Measurements from ENCODE around the gene GAA. TPM values are rescaled to one million over a fixed set of nuclear protein-coding genes. Genes with fewer than 3 reads are reported as not detected.

GAA gene
- total RNA-seq, 2 donors from 2014 or later: 43.8 to 48.7 TPM

- intact Hi-C loops (cut with DNase I): no loop called here
- DNase-seq (no peak), ATAC-seq (no peak)
These were observed 24.5 kb downstream of the GAA start for GRCh38 chr17:80125656-80126448.

GRCh38 chr17:80126449-80126715 lies 25.0 kb downstream of the GAA start:
- ATAC-seq: no peak
- intact Hi-C loops (cut with DNase I): no loop called here
- no peak for DNase-seq

- intact Hi-C loops (cut with DNase I): no loop called here
These were observed 27.7 kb downstream of the GAA start for GRCh38 chr17:80129006-80129565.

GRCh38 chr17:80130992-80131391 lies 29.6 kb downstream of the GAA start:
- no peak for DNase-seq
- intact Hi-C loops (cut with DNase I): no loop called here
- ATAC-seq: no peak

More at GRCh38 chr17:80129006-80129565, 27.7 kb downstream of the GAA start:
- ATAC-seq (no peak), DNase-seq (no peak)

- DNase-seq (no peak), ATAC-seq (no peak)
- intact Hi-C loops (cut with DNase I): no loop called here
These were observed 31.7 kb downstream of the GAA start for GRCh38 chr17:80132906-80133625.

GRCh38 chr17:80133626-80133970 lies 32.2 kb downstream of the GAA start:
- DNase-seq (no peak), ATAC-seq (no peak)
- intact Hi-C loops (cut with DNase I): no loop called here

- ATAC-seq: no peak
- intact Hi-C loops (cut with DNase I): no loop called here
- no peak for DNase-seq
These were observed 35.8 kb downstream of the GAA start for GRCh38 chr17:80137131-80137530.

- intact Hi-C loops (cut with DNase I): no loop called here
- DNase-seq: no peak
- ATAC-seq: no peak
These were observed 37.6 kb downstream of the GAA start for GRCh38 chr17:80138856-80139426.

GRCh38 chr17:80141463-80142165 lies 40.2 kb downstream of the GAA start:
- intact Hi-C loops (cut with DNase I): no loop called here
- DNase-seq (no peak), ATAC-seq (no peak)

- ATAC-seq (no peak), DNase-seq (no peak)
- intact Hi-C loops (cut with DNase I): no loop called here
These were observed 41.5 kb downstream of the GAA start for GRCh38 chr17:80142929-80143328.

- intact Hi-C loops (cut with DNase I): loop anchor here in 1 of 2 donors (5.0 kb wide), 1 partner anchor 43 kb away; the partner anchor contains the start of gene GAA
- ATAC-seq (no peak), DNase-seq (no peak)
These were observed 44.0 kb downstream of the GAA start for GRCh38 chr17:80145076-80146075.

- intact Hi-C loops (cut with DNase I): loop anchor here in 1 of 2 donors (5.0 kb wide), 1 partner anchor 44 kb away; the partner anchor contains the start of gene GAA
- DNase-seq (no peak), ATAC-seq (peak; percentile 16 to 29)
These were observed 45.0 kb downstream of the GAA start for GRCh38 chr17:80146121-80147034.

- intact Hi-C loops (cut with DNase I): loop anchor here in 1 of 2 donors (5.0 kb wide), 1 partner anchor 45 kb away; the partner anchor contains the start of gene GAA
- DNase-seq: peak; percentile 99
- ATAC-seq: peak; percentile 97 to 98
These were observed 45.8 kb downstream of the GAA start, which contains the start of gene EIF4A3 for GRCh38 chr17:80147035-80147822. Gene EIF4A3 (minus strand): TSS chr17:80147128. CDS start chr17:80146961, 167 bp downstream.

- no peak for DNase-seq
- intact Hi-C loops (cut with DNase I): no loop called here
- ATAC-seq: no peak
These were observed 50.0 kb downstream of the GAA start for GRCh38 chr17:80151333-80151732.

GRCh38 chr17:80152081-80152702 lies 50.8 kb downstream of the GAA start:
- intact Hi-C loops (cut with DNase I): no loop called here
- no peak for DNase-seq
- peak in 1 of 2 donors; percentile 51 for ATAC-seq

- intact Hi-C loops (cut with DNase I): no loop called here
- DNase-seq (no peak), ATAC-seq (no peak)
These were observed 51.6 kb downstream of the GAA start for GRCh38 chr17:80153004-80153403.
